DOHH2 (cell line): ENCODE data around the gene DMGDH.

Experiments used
- H3F3A ChIP-seq: fragments of 200-600 bp; sonication (generic), shearing (Covaris generic); 2 replicates; pipeline ENCODE4 v1.6.0; 2016; ENCODE audit warnings: antibody characterized with exemption, mild to moderate bottlenecking; ENCODE audit not compliant: control insufficient read depth, insufficient read depth
- H3K27ac ChIP-seq: fragments of 200-600 bp; sonication (generic); 2 replicates; pipeline ENCODE4 v1.5.1; 2014; ENCODE audit warnings: low read depth, mild to moderate bottlenecking, low read length, moderate library complexity
- H3K27me3 ChIP-seq: fragments of 200-600 bp; sonication (generic); 2 replicates; pipeline ENCODE4 v1.6.1; 2014; ENCODE audit warnings: mild to moderate bottlenecking, low read length, mixed read lengths; ENCODE audit not compliant: control insufficient read depth
- H3K36me3 ChIP-seq: fragments of 200-600 bp; sonication (generic); 2 replicates; pipeline ENCODE4 v1.6.1; 2014; ENCODE audit warnings: mild to moderate bottlenecking, low read length, moderate library complexity, mixed read lengths; ENCODE audit not compliant: control insufficient read depth
- H3K4me1 ChIP-seq: fragments of 200-600 bp; sonication (generic); 2 replicates; pipeline ENCODE4 v1.6.1; 2014; ENCODE audit warnings: mild to moderate bottlenecking, low read length, mixed read lengths; ENCODE audit not compliant: control insufficient read depth
- H3K4me2 ChIP-seq: fragments of 200-600 bp; sonication (generic); 2 replicates; pipeline ENCODE4 v1.6.0; 2014; ENCODE audit warnings: mild to moderate bottlenecking, low read length, moderate library complexity
- H3K4me3 ChIP-seq: fragments of 200-600 bp; sonication (generic); 2 replicates; pipeline ENCODE4 v1.5.1; 2014; ENCODE audit warnings: mild to moderate bottlenecking, low read length, mixed read lengths
- H3K79me2 ChIP-seq: fragments of 200-600 bp; sonication (generic); 2 replicates; pipeline ENCODE4 v1.6.1; 2014; ENCODE audit warnings: mild to moderate bottlenecking, low read length, mixed read lengths; ENCODE audit not compliant: control insufficient read depth
- H3K9me2 ChIP-seq: fragments of 200-600 bp; sonication (generic); replicated peaks from 2 replicates; pipeline ENCODE4 v1.6.1; 2014; ENCODE audit warnings: mild to moderate bottlenecking, low read length, mixed read lengths; ENCODE audit not compliant: control insufficient read depth
- H3K9me3 ChIP-seq: fragments of 200-600 bp; sonication (generic); 2 replicates; pipeline ENCODE4 v1.6.1; 2014; ENCODE audit warnings: antibody characterized with exemption, low read length, mixed read lengths; ENCODE audit not compliant: control insufficient read depth, insufficient read depth
- H4K20me1 ChIP-seq: fragments of 200-600 bp; sonication (generic); 2 replicates; pipeline ENCODE4 v1.6.0; 2014; ENCODE audit warnings: low read depth, mild to moderate bottlenecking, antibody characterized with exemption, low read length, moderate library complexity; ENCODE audit not compliant: control insufficient read depth, insufficient read depth
- CTCF ChIP-seq: fragments of 200-600 bp; sonication (generic); IDR thresholded peaks from one replicate; pipeline ENCODE4 v1.5.1; 2014; ENCODE audit warnings: antibody characterized with exemption, mild to moderate bottlenecking, low read depth, low read length; ENCODE audit not compliant: poor library complexity, severe bottlenecking
- EZH2phosphoT487 ChIP-seq: fragments of 200-600 bp; sonication (generic); IDR thresholded peaks from 2 replicates; pipeline ENCODE4 v1.6.1; 2017; ENCODE audit warnings: borderline replicate concordance, mild to moderate bottlenecking, antibody characterized with exemption, low read length, moderate library complexity, mixed read lengths

The DMGDH gene

GRCh38 chr5:79111387-79111959 lies 42.0 kb upstream of the DMGDH start, which contains the start of gene BHMT:
Gene BHMT (plus strand): TSS chr5:79111809. CDS start chr5:79111886, 77 bp downstream.
- H3K4me2 ChIP-seq: no peak within 1 kb of the TSS
- peaks cover 17% of the 10 kb centered on the region for H3K27me3 ChIP-seq
- H3K36me3 ChIP-seq: no peaks in the 10 kb centered on the region
- no peaks in the 10 kb centered on the region for H3K9me3 ChIP-seq
- no peak for TF ChIP-seq CTCF
- no peak for TF ChIP-seq EZH2phosphoT487
- no peak within 1 kb of the TSS for H3K4me3 ChIP-seq
- H3K9me2 ChIP-seq: no peaks in the 10 kb centered on the region
- no peaks in the 10 kb centered on the region for H3K4me1 ChIP-seq
- H4K20me1 ChIP-seq: no peaks in the 10 kb centered on the region
- no peaks in the 10 kb centered on the region for H3K79me2 ChIP-seq
- H3F3A ChIP-seq: no peaks in the 10 kb centered on the region
- no peak within 1 kb of the TSS for H3K27ac ChIP-seq

GRCh38 chr5:79109527-79110492 lies 40.3 kb upstream of the DMGDH start:
- Histone ChIP-seq H3K27me3 (peaks cover 25% of the 10 kb centered on the region), H4K20me1 (no peaks in the 10 kb centered on the region), H3F3A (no peaks in the 10 kb centered on the region), H3K27ac (no peak overlapping the region), H3K4me2 (no peak overlapping the region), H3K9me2 (no peaks in the 10 kb centered on the region), H3K9me3 (no peaks in the 10 kb centered on the region), H3K79me2 (no peaks in the 10 kb centered on the region), H3K36me3 (no peaks in the 10 kb centered on the region), H3K4me3 (no peak overlapping the region), H3K4me1 (no peaks in the 10 kb centered on the region)
- peak; percentile 64 for TF ChIP-seq CTCF
- TF ChIP-seq EZH2phosphoT487: no peak

GRCh38 chr5:79108792-79109191 lies 39.3 kb upstream of the DMGDH start:
- Histone ChIP-seq H3K4me1 (no peaks in the 10 kb centered on the region), H4K20me1 (no peaks in the 10 kb centered on the region), H3K79me2 (no peaks in the 10 kb centered on the region), H3K4me2 (no peak overlapping the region), H3K9me3 (no peaks in the 10 kb centered on the region), H3K36me3 (no peaks in the 10 kb centered on the region), H3K4me3 (no peak overlapping the region), H3K9me2 (no peaks in the 10 kb centered on the region), H3F3A (no peaks in the 10 kb centered on the region), H3K27me3 (peaks cover 21% of the 10 kb centered on the region), H3K27ac (no peak overlapping the region)
- TF ChIP-seq EZH2phosphoT487 (no peak), CTCF (no peak)
